B cell (primary cell): Measurements from ENCODE around the gene AMBRA1. TPM values are rescaled to one million over a fixed set of nuclear protein-coding genes. Genes with fewer than 3 reads are reported as not detected.

Experiments
- ATAC-seq: fragments of 200-7000 bp; cut with Tn5 transposase; one replicate; pipeline ENCODE4 v1.10.0; 2021; ENCODE audit warnings: low read depth, mild to moderate bottlenecking, moderate number of reproducible peaks, moderate library complexity
- CTCF ChIA-PET: fragments of 350-600 bp; sonication (Branson Sonifier 250); formaldehyde crosslinking; loops from one replicate; lab custom pipeline; 2021; ENCODE audit warnings: antibody characterized with exemption, inconsistent platforms; lab: Charles Lee
- POLR2A ChIA-PET: fragments of 350-600 bp; sonication (Branson Sonifier 250); formaldehyde crosslinking; loops from one replicate; lab custom pipeline; 2021; ENCODE audit warnings: antibody characterized with exemption; lab: Charles Lee
- DNase-seq: peaks from one replicate; pipeline ENCODE4 v3.0.0; 2013
- H2AFZ ChIP-seq: 2 replicates; pipeline ENCODE4 v1.6.1; 2012; ENCODE audit warnings: mild to moderate bottlenecking, low read depth, low read length; ENCODE audit not compliant: insufficient read depth, poor library complexity, severe bottlenecking
- H3K27ac ChIP-seq, 2 donors: 1 replicate in 1 of 2; 2 replicates in 1 of 2; pipeline ENCODE4 v1.5.1; 2012 to 2013; ENCODE audit warnings: low read length in 2 of 2, mild to moderate bottlenecking in 2 of 2, moderate library complexity in 1 of 2
- H3K27me3 ChIP-seq, 4 experiments: fragments of 200-600 bp in 1 of 4; sonication (generic) in 1 of 4; replicated peaks in 1 of 4; 1 replicate in 2 of 4; 2 replicates in 2 of 4; pipeline versions ENCODE4 v1.6.1 to v1.7.0; 2013 to 2016; ENCODE audit warnings: low read length in 3 of 4, mild to moderate bottlenecking in 2 of 4, mixed read lengths in 1 of 4, moderate library complexity in 1 of 4; ENCODE audit not compliant: insufficient read depth in 4 of 4, control insufficient read depth in 3 of 4; ENCODE audit errors: control extremely low read depth in 1 of 4
- H3K36me3 ChIP-seq, 2 experiments: replicated peaks in 1 of 2; 1 replicate in 1 of 2; 2 replicates in 1 of 2; pipeline versions ENCODE4 v1.6.1 to v1.7.1; 2013; ENCODE audit warnings: low read length in 1 of 2; ENCODE audit not compliant: insufficient read depth in 2 of 2, control insufficient read depth in 1 of 2; ENCODE audit errors: control extremely low read depth in 1 of 2, extremely low read depth in 1 of 2
- H3K4me1 ChIP-seq, 2 donors: fragments of 200-600 bp in 1 of 2; sonication (generic) in 1 of 2; 1 replicate in 1 of 2; 2 replicates in 1 of 2; pipeline versions ENCODE4 v1.5.1 to v1.6.1; 2013 to 2017; ENCODE audit warnings: low read length in 2 of 2; ENCODE audit not compliant: control insufficient read depth in 2 of 2, insufficient read depth in 2 of 2
- H3K4me2 ChIP-seq: replicated peaks from 2 replicates; pipeline ENCODE3; 2012; ENCODE audit warnings: mild to moderate bottlenecking, low read depth, low read length; ENCODE audit not compliant: poor library complexity, severe bottlenecking
- H3K4me3 ChIP-seq, 5 experiments: fragments of 200-600 bp in 1 of 5; sonication (generic) in 1 of 5; 1 replicate in 3 of 5; 2 replicates in 2 of 5; pipeline versions ENCODE4 v1.5.1 to v1.7.0; 2011 to 2016; ENCODE audit warnings: low read length in 4 of 5, mild to moderate bottlenecking in 4 of 5, low read depth in 2 of 5, control low read depth in 1 of 5, moderate library complexity in 1 of 5; ENCODE audit not compliant: insufficient read depth in 1 of 5; ENCODE audit errors: control extremely low read depth in 1 of 5, extremely low read depth in 1 of 5
- H3K79me2 ChIP-seq: fragments of 200-600 bp; sonication (generic); one replicate; pipeline ENCODE4 v1.6.0; 2016; ENCODE audit warnings: low read length; ENCODE audit not compliant: control insufficient read depth, insufficient read depth
- H3K9ac ChIP-seq: fragments of 200-600 bp; sonication (generic); 2 replicates; pipeline ENCODE4 v1.6.1; 2017; ENCODE audit warnings: mild to moderate bottlenecking, low read length, moderate library complexity
- H3K9me3 ChIP-seq, 3 donors: one replicate each; pipeline versions ENCODE4 v1.6.1 to v1.7.1; 2013; ENCODE audit warnings: low read length in 2 of 3; ENCODE audit not compliant: control insufficient read depth in 2 of 3, insufficient read depth in 1 of 3; ENCODE audit errors: control extremely low read depth in 1 of 3
- H4K20me1 ChIP-seq: 2 replicates; pipeline ENCODE4 v1.6.0; 2012; ENCODE audit warnings: mild to moderate bottlenecking, low read length; ENCODE audit not compliant: insufficient read depth, control insufficient read depth, poor library complexity, severe bottlenecking
- H3K27ac Mint-ChIP-seq: one replicate; pipeline ENCODE4 v1.8.0; 2021; ENCODE audit warnings: mixed read lengths
- H3K27me3 Mint-ChIP-seq: one replicate; pipeline ENCODE4 v1.8.0; 2021; ENCODE audit warnings: mixed read lengths
- H3K4me1 Mint-ChIP-seq: one replicate; pipeline ENCODE4 v1.8.0; 2021; ENCODE audit warnings: mixed read lengths
- H3K4me3 Mint-ChIP-seq: one replicate; pipeline ENCODE4 v1.8.0; 2021; ENCODE audit warnings: mixed read lengths
- H3K9me3 Mint-ChIP-seq: one replicate; pipeline ENCODE4 v1.8.0; 2022; ENCODE audit warnings: mixed read lengths; ENCODE audit not compliant: insufficient read depth
- CTCF ChIP-seq: fragments of 200-600 bp; IDR thresholded peaks from one replicate; pipeline ENCODE4 v1.8.0; 2022; ENCODE audit warnings: antibody characterized with exemption, mild to moderate bottlenecking
- EZH2 ChIP-seq: IDR thresholded peaks from 2 replicates; pipeline ENCODE4 v1.6.1; 2012; ENCODE audit warnings: borderline replicate concordance, low read depth, mild to moderate bottlenecking, moderate library complexity, low read length; ENCODE audit not compliant: insufficient read depth, poor library complexity, severe bottlenecking
- WGBS: methylation state at CpG from one replicate; pipeline ENCODE4 v1.1.5; 2013; ENCODE audit warnings: missing lambda C conversion rate; ENCODE audit not compliant: insufficient coverage; 5-methylcytosine and 5-hydroxymethylcytosine counted together
- intact Hi-C: fragments of 100-400 bp; cut with micrococcal nuclease; formaldehyde crosslinking; loops from one replicate; pipeline ENCODE4 v1.10.0; 2022
- polyA plus RNA-seq: library from polyadenylated mRNA; depleted of rRNA; stranded (reverse); fragments of >200 nt; gene quantifications from 2 replicates; pipeline ENCODE4 v1.2.3, GENCODE V29; 2012
- total RNA-seq, 2 donors: library from RNA; stranded (reverse); fragments of 120-200 nt in 1 of 2; gene quantifications; 1 replicate in 1 of 2; 2 replicates in 1 of 2; pipeline versions ENCODE4 v1.2.3 to v1.2.4, GENCODE V29; 2013 to 2022

The AMBRA1 gene
- total and polyA plus RNA-seq, 2 donors (not counting 1 experiment from before 2014, with no cell fraction given): 13.8 to 36.1 TPM

- H2AFZ ChIP-seq: no peak overlapping the region
- intact Hi-C loops: no loop called here
- no peaks in the 10 kb centered on the region for H3K4me1 ChIP-seq
- TF ChIP-seq CTCF (no peak), EZH2 (no peak)
- POLR2A ChIA-PET: no interaction called here
- H3K4me2 ChIP-seq: no peak overlapping the region
- no peaks in the 10 kb centered on the region for H3K27me3 ChIP-seq
- peaks cover 4% of the 10 kb centered on the region for H3K4me1 Mint-ChIP-seq
- H3K27ac ChIP-seq: no peak overlapping the region
- 95% methylated on average over 5 of the region's 6 CpGs for WGBS
- no peaks in the 10 kb centered on the region for H3K27me3 Mint-ChIP-seq
- no peak overlapping the region for H3K4me3 Mint-ChIP-seq
- ATAC-seq (no peak), DNase-seq (no peak)
- H3K9ac ChIP-seq: no peak overlapping the region
- no peaks in the 10 kb centered on the region for H3K9me3 Mint-ChIP-seq
- H3K4me3 ChIP-seq: no peak overlapping the region
- no peaks in the 10 kb centered on the region for H4K20me1 ChIP-seq
- H3K27ac Mint-ChIP-seq: no peak overlapping the region
- CTCF ChIA-PET: interaction anchor here (1.2 kb wide), 1 partner anchor 23 kb away, joined by 5 read pairs; no protein-coding TSS in a partner anchor
- H3K9me3 ChIP-seq: no peaks in the 10 kb centered on the region
- peaks cover 8% of the 10 kb centered on the region for H3K79me2 ChIP-seq
- H3K36me3 ChIP-seq: peaks cover 2 to 48% of the 10 kb centered on the region in 2 experiments
Measured at GRCh38 chr11:46505741-46506482, 87.9 kb downstream of the AMBRA1 start.

- ChIA-PET POLR2A (no interaction called here), CTCF (interaction anchor here (0.9 to 6.7 kb wide), 2 partner anchors 16 to 24 kb away, joined by 4 to 36 read pairs; no protein-coding TSS in a partner anchor)
- ATAC-seq (no peak), DNase-seq (no peak)
- Mint-ChIP-seq H3K27me3 (no peaks in the 10 kb centered on the region), H3K9me3 (no peaks in the 10 kb centered on the region), H3K4me1 (peaks cover 4% of the 10 kb centered on the region), H3K27ac (no peak overlapping the region), H3K4me3 (no peak overlapping the region)
- H3K79me2 ChIP-seq: peaks cover 8% of the 10 kb centered on the region
- peaks cover 2 to 45% of the 10 kb centered on the region in 2 experiments for H3K36me3 ChIP-seq
- H4K20me1 ChIP-seq: no peaks in the 10 kb centered on the region
- no peak overlapping the region for H3K4me3 ChIP-seq
- no peaks in the 10 kb centered on the region for H3K4me1 ChIP-seq
- WGBS: no CpG with 5 or more reads among the region's 3 CpGs
- H3K27ac ChIP-seq: no peak overlapping the region
- no peaks in the 10 kb centered on the region for H3K27me3 ChIP-seq
- intact Hi-C loops: no loop called here
- H3K4me2 ChIP-seq: no peak overlapping the region
- H2AFZ ChIP-seq: no peak overlapping the region
- TF ChIP-seq EZH2: no peak
- TF ChIP-seq CTCF: no peak
- H3K9me3 ChIP-seq: no peaks in the 10 kb centered on the region
- no peak overlapping the region for H3K9ac ChIP-seq
Measured at GRCh38 chr11:46504817-46505613, 88.8 kb downstream of the AMBRA1 start.
